ENCODE results near the gene NHEJ1. TPM values are rescaled to one million over a fixed set of nuclear protein-coding genes. Genes with fewer than 3 reads are reported as not detected.

The NHEJ1 gene
- total and polyA plus RNA-seq, 12 donors: 3.8 to 12.0 (median 7.1) TPM

DNA sequence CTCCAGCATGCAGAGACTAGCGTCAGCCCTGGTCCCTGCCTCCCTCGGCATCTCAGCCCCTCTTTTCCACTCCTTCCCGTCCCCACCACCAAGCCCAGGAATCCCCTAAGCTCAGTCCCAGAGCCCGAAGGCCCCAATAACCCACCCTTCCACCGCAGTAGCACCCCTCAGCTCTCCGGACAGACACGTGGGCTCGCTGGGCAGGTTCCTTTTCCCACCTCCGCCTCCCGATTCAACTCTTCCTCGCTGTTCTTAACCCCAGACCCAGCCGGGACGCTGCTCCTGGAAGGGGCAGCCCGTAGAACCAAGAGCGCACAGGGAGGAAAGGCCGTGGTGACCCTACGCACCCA is 101.3 kb downstream of the NHEJ1 start:
- Histone ChIP-seq H3K36me3 (no peaks in the 10 kb centered on the region), H3K4me1 (peaks cover 27 to 40% (median 37%) of the 10 kb centered on the region in 9 donors), H3K4me3 (peak overlapping the region in 5 of 10 donors; percentile 6 to 33 (median 10)), H3K9me3 (no peaks in the 10 kb centered on the region), H3K27me3 (peaks cover 39 to 100% (median 91%) of the 10 kb centered on the region in 7 donors), H3K27ac (no peak overlapping the region)
- TF ChIP-seq, protein P1, sequence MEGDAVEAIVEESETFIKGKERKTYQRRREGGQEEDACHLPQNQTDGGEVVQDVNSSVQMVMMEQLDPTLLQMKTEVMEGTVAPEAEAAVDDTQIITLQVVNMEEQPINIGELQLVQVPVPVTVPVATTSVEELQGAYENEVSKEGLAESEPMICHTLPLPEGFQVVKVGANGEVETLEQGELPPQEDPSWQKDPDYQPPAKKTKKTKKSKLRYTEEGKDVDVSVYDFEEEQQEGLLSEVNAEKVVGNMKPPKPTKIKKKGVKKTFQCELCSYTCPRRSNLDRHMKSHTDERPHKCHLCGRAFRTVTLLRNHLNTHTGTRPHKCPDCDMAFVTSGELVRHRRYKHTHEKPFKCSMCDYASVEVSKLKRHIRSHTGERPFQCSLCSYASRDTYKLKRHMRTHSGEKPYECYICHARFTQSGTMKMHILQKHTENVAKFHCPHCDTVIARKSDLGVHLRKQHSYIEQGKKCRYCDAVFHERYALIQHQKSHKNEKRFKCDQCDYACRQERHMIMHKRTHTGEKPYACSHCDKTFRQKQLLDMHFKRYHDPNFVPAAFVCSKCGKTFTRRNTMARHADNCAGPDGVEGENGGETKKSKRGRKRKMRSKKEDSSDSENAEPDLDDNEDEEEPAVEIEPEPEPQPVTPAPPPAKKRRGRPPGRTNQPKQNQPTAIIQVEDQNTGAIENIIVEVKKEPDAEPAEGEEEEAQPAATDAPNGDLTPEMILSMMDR (IDR thresholded peaks at IDR 0.05): no peak
- 3 to 5% methylated on average over 16 to 17 of the region's 17 CpGs for WGBS, 2 donors
- ATAC-seq (no peak), DNase-seq (no peak)
- intact Hi-C loops (cut with DNase I): loop anchor here (1.0 to 10.0 kb wide), 11 partner anchors 55 to 245 kb away; partner anchors contain the start of gene PTPRN (in 1 of the 10)

DNA sequence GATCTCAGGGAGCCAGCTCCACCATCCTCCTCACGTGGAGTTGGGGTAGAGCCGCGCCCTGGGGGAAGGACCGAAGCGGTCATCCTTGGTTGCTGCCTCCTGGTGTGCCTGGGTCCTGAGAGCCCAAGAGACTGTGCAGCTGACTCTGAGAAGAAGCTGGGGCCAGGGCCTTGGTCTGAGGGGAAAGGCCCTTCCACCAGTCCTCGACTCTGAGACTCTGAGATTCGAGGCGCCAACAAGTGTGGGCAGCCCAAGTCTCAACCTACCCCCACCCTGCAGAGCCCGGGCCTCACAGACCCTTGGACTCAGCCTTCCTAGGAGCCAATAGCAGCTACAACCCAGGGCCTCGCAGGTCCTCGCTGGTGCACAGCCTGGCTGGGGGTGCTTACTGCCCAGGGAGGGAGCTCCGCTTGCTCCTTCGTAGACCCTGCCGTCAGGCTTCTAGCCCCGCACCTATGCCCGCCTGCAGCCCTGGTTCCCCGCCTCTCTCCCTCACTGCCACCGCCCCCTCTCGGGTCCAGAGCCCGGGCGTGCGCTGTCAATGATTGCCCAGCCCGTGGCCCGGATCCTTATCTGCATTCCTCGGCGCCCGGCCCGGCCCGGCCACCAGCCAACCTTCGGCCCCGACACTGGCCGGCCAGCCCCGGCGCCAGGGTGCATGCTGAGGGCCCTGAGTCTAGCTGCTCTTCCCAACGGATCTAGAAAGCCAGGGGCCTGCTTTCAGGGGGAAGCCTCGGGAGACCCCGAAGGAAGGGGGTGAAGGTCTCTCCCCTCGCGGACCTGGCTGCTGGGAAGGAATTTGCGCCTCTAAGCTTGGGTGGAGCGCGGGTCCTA is 101.9 kb downstream of the NHEJ1 start:
- Histone ChIP-seq H3K36me3 (no peaks in the 10 kb centered on the region), H3K4me3 (peak overlapping the region in 5 of 10 donors; percentile 6 to 33 (median 10)), H3K27me3 (peaks cover 39 to 99% (median 94%) of the 10 kb centered on the region in 7 donors), H3K9me3 (no peaks in the 10 kb centered on the region), H3K4me1 (peaks cover 27 to 40% (median 37%) of the 10 kb centered on the region in 9 donors), H3K27ac (no peak overlapping the region)
- intact Hi-C loops (cut with DNase I): loop anchor here (1.0 to 10.0 kb wide), 12 partner anchors 56 to 246 kb away; partner anchors contain the start of gene PTPRN (in 1 of the 10)
- TF ChIP-seq, protein P1 (IDR thresholded peaks at IDR 0.05): no peak
- WGBS, 2 donors: 6% methylated on average over 42 of the region's 42 CpGs
- DNase-seq (peak; percentile 33 to 62), ATAC-seq (peak; percentile 41 to 88 (median 62))

DNA sequence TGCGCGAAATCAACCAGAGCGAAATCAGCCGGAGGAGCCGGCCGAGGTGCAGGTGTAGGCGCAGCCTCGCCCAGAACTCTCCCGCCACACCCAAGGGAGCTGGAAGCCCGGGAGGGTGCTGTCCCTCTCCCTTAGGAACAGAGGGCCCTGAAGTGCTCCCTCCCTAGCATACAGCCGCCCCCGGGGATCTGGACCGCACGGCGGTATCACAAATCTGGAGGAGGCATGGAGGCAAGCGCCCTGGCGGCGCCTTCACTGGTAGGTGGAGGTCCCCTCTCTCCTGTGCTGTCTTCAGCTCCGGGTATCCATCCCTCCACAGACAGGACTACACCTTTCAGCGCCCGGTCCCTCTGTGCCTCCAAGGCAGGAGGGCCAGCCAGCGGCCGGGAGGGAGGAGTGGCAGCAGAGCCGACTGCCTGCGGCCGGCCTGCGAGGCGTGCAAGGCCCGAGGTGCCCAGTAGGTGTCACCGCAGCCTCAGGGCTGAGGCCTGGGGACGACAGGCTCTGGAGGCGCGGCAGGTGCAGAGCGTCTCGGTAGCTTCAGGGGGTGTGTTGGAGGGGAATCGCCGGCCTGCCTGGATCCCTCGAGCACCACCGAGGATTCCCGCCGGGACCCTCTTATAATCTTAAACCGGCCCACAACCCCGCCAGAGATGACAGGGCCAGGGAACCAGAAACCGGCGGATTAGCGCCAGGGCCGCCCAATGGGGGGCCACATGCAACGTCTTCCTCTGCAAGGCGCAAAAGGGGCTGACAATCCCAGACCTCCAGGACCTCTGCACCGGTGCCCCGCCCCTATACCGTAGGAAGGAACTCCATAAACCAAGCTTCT is 102.7 kb downstream of the NHEJ1 start:
- TF ChIP-seq, protein P1 (IDR thresholded peaks at IDR 0.05): peak; percentile 88 to 97 (median 96)
- peaks cover 39 to 99% (median 88%) of the 10 kb centered on the region in 7 donors for H3K27me3 ChIP-seq

More for the DNA sequence above, 102.7 kb downstream of the NHEJ1 start:
- H3K27ac ChIP-seq: no peak overlapping the region
- intact Hi-C loops (cut with DNase I): loop anchor here (1.0 to 10.0 kb wide), 11 partner anchors 57 to 247 kb away; partner anchors contain the start of gene PTPRN (in 1 of the 10)
- peak overlapping the region in 4 of 10 donors; percentile 4 to 21 (median 18) for H3K4me3 ChIP-seq
- no peaks in the 10 kb centered on the region for H3K9me3 ChIP-seq
- peak; percentile 91 to 97 (median 94) for ATAC-seq
- 2 to 3% methylated on average over 52 of the region's 52 CpGs for WGBS, 2 donors
- DNase-seq: peak; percentile 63 to 80
- no peaks in the 10 kb centered on the region for H3K36me3 ChIP-seq
- H3K4me1 ChIP-seq: peaks cover 27 to 40% (median 37%) of the 10 kb centered on the region in 9 donors

Data from heart right ventricle (tissue), 16 donors.